ENCODE measurements around the gene BRI3BP.

DNA sequence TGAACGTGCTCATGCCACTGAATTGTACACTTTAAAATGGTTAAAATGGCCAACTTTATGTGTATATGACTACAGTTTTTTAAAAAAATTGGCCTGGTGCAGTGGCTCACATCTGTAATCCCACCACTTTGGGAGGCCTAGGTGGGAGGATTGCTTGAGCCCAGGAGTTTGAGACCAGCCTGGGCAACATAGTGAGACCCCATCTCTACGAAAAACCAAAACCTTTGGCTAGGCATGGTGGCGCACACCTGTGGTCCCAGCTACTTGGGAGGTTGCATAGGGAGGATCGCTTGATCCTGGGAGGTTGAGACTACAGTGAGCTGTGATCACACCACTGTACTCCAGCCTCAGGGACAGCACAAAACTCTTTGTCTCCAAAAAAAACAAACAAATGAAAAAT is 5.3 kb downstream of the BRI3BP start:
- TF ChIP-seq CTCF (conservative IDR thresholded peaks at IDR 0.05; ENCODE audit: low read length) = no peak
- TF ChIP-seq EZH2phosphoT487 (IDR thresholded peaks at IDR 0.05; ENCODE audit: borderline replicate concordance) = no peak

Data from Loucy (cell line).